Mammary epithelial cell (primary cell): ENCODE measurements around the gene CCDC134.

Experiments
- CTCF ChIP-seq, 2 donors: IDR thresholded peaks in 1 of 2; conservative IDR thresholded peaks in 1 of 2; 2 replicates each; pipeline ENCODE4 v1.5.1; 2011 to 2012; ENCODE audit warnings: inconsistent platforms in 2 of 2, low read length in 2 of 2, mild to moderate bottlenecking in 2 of 2, control low read depth in 1 of 2, low read depth in 1 of 2; ENCODE audit not compliant: insufficient read depth in 1 of 2; ENCODE audit errors: extremely low read depth in 1 of 2
- EZH2 ChIP-seq: IDR thresholded peaks from 2 replicates; pipeline ENCODE4 v1.6.1; 2012; ENCODE audit warnings: low read length, inconsistent platforms, borderline replicate concordance

- TF ChIP-seq CTCF (conservative IDR thresholded peaks at IDR 0.05 in 1 of 2, IDR thresholded peaks at IDR 0.05 in 1 of 2; ENCODE audit: extremely low read depth in 1 of 2, insufficient read depth in 1 of 2, low read depth in 1 of 2, low read length in 2 of 2) (no peak), EZH2 (no peak)
These were observed 36.1 kb downstream of the CCDC134 start for GRCh38 chr22:41836551-41836950.
